Hepatocyte (in vitro differentiated cells): ENCODE results near the gene RAB32.

Experiments used
- EZH2 ChIP-seq: fragments of 200-600 bp; sonication (generic); IDR thresholded peaks from 2 replicates; pipeline ENCODE4 v1.6.1; 2016; ENCODE audit warnings: antibody characterized with exemption, mild to moderate bottlenecking, borderline replicate concordance
- EZH2phosphoT487 ChIP-seq: fragments of 200-600 bp; sonication (generic); IDR thresholded peaks from one replicate; pipeline ENCODE4 v1.6.1; 2018; ENCODE audit warnings: antibody characterized with exemption, mild to moderate bottlenecking, low read depth, moderate library complexity; ENCODE audit not compliant: unreplicated experiment, severe bottlenecking
- TF ChIP-seq, protein P1 (sequence below): fragments of 200-600 bp; sonication (generic); IDR thresholded peaks from 2 replicates; pipeline ENCODE4 v1.5.1; 2016; ENCODE audit warnings: antibody characterized with exemption, mild to moderate bottlenecking; ENCODE audit not compliant: poor library complexity

- TF ChIP-seq, protein P1, sequence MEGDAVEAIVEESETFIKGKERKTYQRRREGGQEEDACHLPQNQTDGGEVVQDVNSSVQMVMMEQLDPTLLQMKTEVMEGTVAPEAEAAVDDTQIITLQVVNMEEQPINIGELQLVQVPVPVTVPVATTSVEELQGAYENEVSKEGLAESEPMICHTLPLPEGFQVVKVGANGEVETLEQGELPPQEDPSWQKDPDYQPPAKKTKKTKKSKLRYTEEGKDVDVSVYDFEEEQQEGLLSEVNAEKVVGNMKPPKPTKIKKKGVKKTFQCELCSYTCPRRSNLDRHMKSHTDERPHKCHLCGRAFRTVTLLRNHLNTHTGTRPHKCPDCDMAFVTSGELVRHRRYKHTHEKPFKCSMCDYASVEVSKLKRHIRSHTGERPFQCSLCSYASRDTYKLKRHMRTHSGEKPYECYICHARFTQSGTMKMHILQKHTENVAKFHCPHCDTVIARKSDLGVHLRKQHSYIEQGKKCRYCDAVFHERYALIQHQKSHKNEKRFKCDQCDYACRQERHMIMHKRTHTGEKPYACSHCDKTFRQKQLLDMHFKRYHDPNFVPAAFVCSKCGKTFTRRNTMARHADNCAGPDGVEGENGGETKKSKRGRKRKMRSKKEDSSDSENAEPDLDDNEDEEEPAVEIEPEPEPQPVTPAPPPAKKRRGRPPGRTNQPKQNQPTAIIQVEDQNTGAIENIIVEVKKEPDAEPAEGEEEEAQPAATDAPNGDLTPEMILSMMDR: no peak
- no peak for TF ChIP-seq EZH2phosphoT487
- no peak for TF ChIP-seq EZH2
Measured at GRCh38 chr6:146553377-146554135, 9.9 kb downstream of the RAB32 start.
